Measurements from ENCODE around the gene RUNX3.

DNA sequence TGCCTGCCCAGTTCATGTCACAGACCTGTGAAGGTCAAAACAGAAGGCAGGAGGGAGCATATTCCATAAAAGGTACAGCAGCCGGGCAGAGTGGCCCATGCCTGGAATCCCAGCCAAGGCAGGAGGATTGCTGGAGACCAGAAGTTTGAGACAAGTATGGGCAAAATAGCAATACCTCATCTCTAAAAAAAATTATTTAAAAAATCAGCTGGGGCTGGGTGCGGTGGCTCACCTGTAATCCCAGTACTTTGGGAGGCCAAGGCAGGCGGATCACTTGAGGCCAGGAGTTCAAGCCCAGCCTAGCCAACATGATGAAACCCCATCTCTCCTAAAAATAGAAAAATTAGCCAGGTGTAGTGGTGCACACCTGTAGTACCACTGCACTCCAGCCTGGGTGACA lies 64.5 kb downstream of the RUNX3 start:
- TF ChIP-seq POLR2A (IDR thresholded peaks at IDR 0.05; ENCODE audit: low read depth, low read length), result no peak
- no peak for TF ChIP-seq TAF1 (IDR thresholded peaks at IDR 0.05; ENCODE audit: borderline replicate concordance, low read depth, low read length)

All from GM12892 (cell line).